SK-N-SH treated with all-trans-retinoic acid at 6 μM for 48 hours (cell line): ENCODE data around the gene LILRB3.

Experiments
- ATAC-seq: fragments of 200-7000 bp; cut with Tn5 transposase; 3 replicates; pipeline ENCODE4 v1.9.1; 2020; ENCODE audit warnings: mild to moderate bottlenecking, moderate library complexity
- ARNTL ChIP-seq: fragments of 450-650 bp; formaldehyde crosslinking; IDR thresholded peaks from 2 replicates; pipeline ENCODE4 v1.5.0; 2020; ENCODE audit warnings: low read depth, mild to moderate bottlenecking, moderate library complexity, borderline replicate concordance
- BACH2 ChIP-seq: fragments of 250-450 bp; sonication (Bioruptor Pico); IDR thresholded peaks from 2 replicates; pipeline ENCODE4 v1.9.0; 2021; ENCODE audit warnings: mild to moderate bottlenecking, borderline replicate concordance
- CREB5 ChIP-seq: fragments of 250-450 bp; sonication (Bioruptor Pico); IDR thresholded peaks from 2 replicates; pipeline ENCODE4 v1.5.1; 2020; ENCODE audit warnings: low read depth, mild to moderate bottlenecking, moderate library complexity
- CSDC2 ChIP-seq: fragments of 250-450 bp; sonication (Bioruptor Pico); IDR thresholded peaks from 2 replicates; pipeline ENCODE4 v1.5.0; 2020; ENCODE audit warnings: mild to moderate bottlenecking, moderate library complexity
- CSRNP3 ChIP-seq: fragments of 250-450 bp; sonication (Bioruptor Pico); IDR thresholded peaks from 2 replicates; pipeline ENCODE4 v1.5.1; 2021; ENCODE audit warnings: mild to moderate bottlenecking, moderate library complexity
- ESRRG ChIP-seq: fragments of 250-450 bp; sonication (Bioruptor Pico); IDR thresholded peaks from 2 replicates; pipeline ENCODE4 v1.6.1; 2021; ENCODE audit warnings: mild to moderate bottlenecking
- GLIS3 ChIP-seq: fragments of 250-450 bp; sonication (Bioruptor Pico); IDR thresholded peaks from 2 replicates; pipeline ENCODE4 v1.5.0; 2020; ENCODE audit warnings: mild to moderate bottlenecking, moderate library complexity
- ISL1 ChIP-seq: fragments of 250-450 bp; sonication (Bioruptor Pico); IDR thresholded peaks from 2 replicates; pipeline ENCODE4 v2.1.2; 2022; ENCODE audit warnings: mild to moderate bottlenecking, moderate library complexity
- PATZ1 ChIP-seq: fragments of 250-450 bp; sonication (Bioruptor Pico); IDR thresholded peaks from 2 replicates; pipeline ENCODE4 v1.8.0; 2020; ENCODE audit warnings: mild to moderate bottlenecking, moderate library complexity, borderline replicate concordance
- POU6F1 ChIP-seq: fragments of 250-450 bp; sonication (Bioruptor Pico); IDR thresholded peaks from 2 replicates; pipeline ENCODE4 v1.8.0; 2021; ENCODE audit warnings: low read depth, mild to moderate bottlenecking, moderate library complexity, borderline replicate concordance
- PPARA ChIP-seq: fragments of 250-450 bp; sonication (Bioruptor Pico); IDR thresholded peaks from 2 replicates; pipeline ENCODE4 v1.5.0; 2020; ENCODE audit warnings: mild to moderate bottlenecking, borderline replicate concordance
- SNAI2 ChIP-seq: fragments of 250-450 bp; sonication (Bioruptor Pico); IDR thresholded peaks from 2 replicates; pipeline ENCODE4 v1.5.0; 2020; ENCODE audit warnings: mild to moderate bottlenecking, moderate library complexity
- TCF4 ChIP-seq: fragments of 250-450 bp; sonication (Bioruptor Pico); IDR thresholded peaks from 2 replicates; pipeline ENCODE4 v1.8.0; 2021; ENCODE audit warnings: mild to moderate bottlenecking, moderate library complexity, borderline replicate concordance
- TOX ChIP-seq: fragments of 250-450 bp; sonication (Bioruptor Pico); IDR thresholded peaks from 2 replicates; pipeline ENCODE4 v1.8.0; 2021; ENCODE audit warnings: mild to moderate bottlenecking, moderate library complexity, borderline replicate concordance
- ZC3H10 ChIP-seq: fragments of 250-450 bp; sonication (Bioruptor Pico); IDR thresholded peaks from 2 replicates; pipeline ENCODE4 v1.5.1; 2021; ENCODE audit warnings: mild to moderate bottlenecking, moderate library complexity
- ZFP3 ChIP-seq: fragments of 250-450 bp; sonication (Bioruptor Pico); IDR thresholded peaks from 2 replicates; pipeline ENCODE4 v1.5.0; 2020; ENCODE audit warnings: mild to moderate bottlenecking, moderate library complexity
- ZFP30 ChIP-seq: fragments of 450-650 bp; formaldehyde crosslinking; IDR thresholded peaks from 2 replicates; pipeline ENCODE4 v1.5.0; 2022; ENCODE audit warnings: mild to moderate bottlenecking, moderate library complexity
- ZNF565 ChIP-seq: fragments of 450-650 bp; formaldehyde crosslinking; conservative IDR thresholded peaks from 2 replicates; pipeline ENCODE4 v1.5.0; 2020; ENCODE audit warnings: low read depth, mild to moderate bottlenecking, moderate library complexity
- ZNF70 ChIP-seq: fragments of 450-650 bp; formaldehyde crosslinking; IDR thresholded peaks from 2 replicates; pipeline ENCODE4 v1.5.0; 2020; ENCODE audit warnings: mild to moderate bottlenecking, moderate library complexity

Gene LILRB3

GRCh38 chr19:54203151-54203611, 19.6 kb downstream of the LILRB3 start (continued):
- TF ChIP-seq BACH2 (CRISPR knock-in tag): no peak
- no peak for TF ChIP-seq SNAI2 (CRISPR knock-in tag)
- TF ChIP-seq CSDC2 (CRISPR knock-in tag): no peak
- no peak for TF ChIP-seq TCF4 (CRISPR knock-in tag)
- no peak for TF ChIP-seq ISL1 (CRISPR knock-in tag)
- no peak for TF ChIP-seq PATZ1
- TF ChIP-seq GLIS3 (CRISPR knock-in tag): no peak
- TF ChIP-seq PPARA: no peak

GRCh38 chr19:54201980-54202379, 20.8 kb downstream of the LILRB3 start:
- ATAC-seq: no peak
- no peak for TF ChIP-seq PPARA
- no peak for TF ChIP-seq ZNF70
- TF ChIP-seq PATZ1: no peak
- TF ChIP-seq TOX (CRISPR knock-in tag): no peak
- TF ChIP-seq ZFP3 (CRISPR knock-in tag): no peak
- no peak for TF ChIP-seq ZNF565
- TF ChIP-seq CSDC2 (CRISPR knock-in tag): no peak
- no peak for TF ChIP-seq ISL1 (CRISPR knock-in tag)
- no peak for TF ChIP-seq CREB5 (CRISPR knock-in tag)
- no peak for TF ChIP-seq SNAI2 (CRISPR knock-in tag)
- no peak for TF ChIP-seq ZC3H10 (CRISPR knock-in tag)
- TF ChIP-seq CSRNP3 (CRISPR knock-in tag): no peak
- TF ChIP-seq TCF4 (CRISPR knock-in tag): no peak
- TF ChIP-seq ESRRG (CRISPR knock-in tag): no peak
- TF ChIP-seq BACH2 (CRISPR knock-in tag): no peak
- TF ChIP-seq POU6F1 (CRISPR knock-in tag): no peak

- TF ChIP-seq CSDC2 (CRISPR knock-in tag): no peak
- no peak for TF ChIP-seq CREB5 (CRISPR knock-in tag)
- TF ChIP-seq BACH2 (CRISPR knock-in tag): no peak
- no peak for TF ChIP-seq ZFP30 (CRISPR knock-in tag)
- no peak for TF ChIP-seq ESRRG (CRISPR knock-in tag)
- TF ChIP-seq PATZ1: no peak
- no peak for TF ChIP-seq ARNTL (CRISPR knock-in tag)
- no peak for TF ChIP-seq ZNF565
- no peak for TF ChIP-seq CSRNP3 (CRISPR knock-in tag)
- ATAC-seq: no peak
Observed at GRCh38 chr19:54201172-54201701, 21.6 kb downstream of the LILRB3 start.
